Lung microvascular endothelial cell (primary cell): Measurements from ENCODE around the gene ASTN2. TPM values are rescaled to one million over a fixed set of nuclear protein-coding genes. Genes with fewer than 3 reads are reported as not detected.

ENCODE experiments used
- DNase-seq, 2 donors: peaks; one replicate each; pipeline versions ENCODE4 v3.0.0 to v3.0.0-alpha.2; 2010; ENCODE audit warnings: low read depth in 2 of 2
- total RNA-seq: library from RNA; depleted of rRNA; stranded (reverse); fragments of >200 nt; gene quantifications from 2 replicates; pipeline ENCODE4 v1.2.1, GENCODE V29; 2014

ASTN2 gene
- total RNA-seq, 1 donor from 2014 or later = 0.99 TPM

GRCh38 chr9:117017414-117017985 lies 397.4 kb downstream of the ASTN2 start:
- no peak for DNase-seq

- DNase-seq = no peak
Measured at GRCh38 chr9:117014061-117014460, 400.8 kb downstream of the ASTN2 start.

GRCh38 chr9:117013440-117013995 lies 401.3 kb downstream of the ASTN2 start:
- DNase-seq = no peak

GRCh38 chr9:117010061-117010460 lies 404.8 kb downstream of the ASTN2 start:
- no peak for DNase-seq

- DNase-seq = no peak
Measured at GRCh38 chr9:117008876-117009275, 406.0 kb downstream of the ASTN2 start.

- no peak for DNase-seq
Measured at GRCh38 chr9:117008461-117008860, 406.4 kb downstream of the ASTN2 start.

GRCh38 chr9:117002686-117003085 lies 412.2 kb downstream of the ASTN2 start:
- DNase-seq = no peak

GRCh38 chr9:117000834-117001233 lies 414.0 kb downstream of the ASTN2 start:
- DNase-seq = no peak

- no peak for DNase-seq
Measured at GRCh38 chr9:117000196-117000723, 414.6 kb downstream of the ASTN2 start.

GRCh38 chr9:116998305-116998704 lies 416.6 kb downstream of the ASTN2 start:
- peak; percentile 3 for DNase-seq

- DNase-seq = peak in 1 of 2 donors; percentile 2
Measured at GRCh38 chr9:116992865-116993264, 422.0 kb downstream of the ASTN2 start.

GRCh38 chr9:116991051-116991450 lies 423.8 kb downstream of the ASTN2 start:
- no peak for DNase-seq

GRCh38 chr9:116990592-116990991 lies 424.3 kb downstream of the ASTN2 start:
- no peak for DNase-seq

- no peak for DNase-seq
Measured at GRCh38 chr9:116987721-116988485, 427.0 kb downstream of the ASTN2 start.

- DNase-seq = no peak
Measured at GRCh38 chr9:116986015-116986414, 428.8 kb downstream of the ASTN2 start.

GRCh38 chr9:116985596-116985995 lies 429.3 kb downstream of the ASTN2 start:
- no peak for DNase-seq

- no peak for DNase-seq
Measured at GRCh38 chr9:116984111-116984510, 430.7 kb downstream of the ASTN2 start.

GRCh38 chr9:116980582-116981120 lies 434.2 kb downstream of the ASTN2 start:
- no peak for DNase-seq

- DNase-seq = no peak
Measured at GRCh38 chr9:116979456-116979855, 435.4 kb downstream of the ASTN2 start.

GRCh38 chr9:116978155-116978554 lies 436.7 kb downstream of the ASTN2 start:
- no peak for DNase-seq

- DNase-seq = peak in 1 of 2 donors; percentile 0
Measured at GRCh38 chr9:116975126-116975525, 439.7 kb downstream of the ASTN2 start.

GRCh38 chr9:116966199-116966598 lies 448.7 kb downstream of the ASTN2 start:
- no peak for DNase-seq
